Esophagus muscularis mucosa (tissue), 4 donors: Measurements from ENCODE around the gene ERBB4. TPM values are rescaled to one million over a fixed set of nuclear protein-coding genes. Genes with fewer than 3 reads are reported as not detected.

Experiments used
- DNase-seq: peaks from one replicate; pipeline ENCODE4 v3.0.0-alpha.2; 2017; ENCODE audit errors: extremely low spot score
- H3K27ac ChIP-seq, 4 donors: fragments of 200-600 bp; sonication (generic); replicated peaks in 1 of 4; 1 replicate in 3 of 4; 2 replicates in 1 of 4; pipeline ENCODE4 v1.5.1; 2016 to 2019; ENCODE audit warnings: mild to moderate bottlenecking in 1 of 4
- H3K27me3 ChIP-seq, 4 donors: fragments of 200-600 bp; sonication (generic); one replicate each; pipeline versions ENCODE4 v1.5.1 to v1.6.0; 2016 to 2019
- H3K36me3 ChIP-seq, 4 donors: fragments of 200-600 bp; sonication (generic); one replicate each; pipeline ENCODE4 v1.5.1; 2016 to 2019
- H3K4me1 ChIP-seq, 4 donors: fragments of 200-600 bp; sonication (generic); one replicate each; pipeline ENCODE4 v1.5.1; 2016 to 2019
- H3K4me3 ChIP-seq, 4 donors: fragments of 200-600 bp; sonication (generic); 1 replicate in 2 of 4; 2 replicates in 2 of 4; pipeline ENCODE4 v1.5.1; 2016 to 2019; ENCODE audit warnings: mild to moderate bottlenecking in 4 of 4, moderate library complexity in 1 of 4
- H3K9me3 ChIP-seq, 4 donors: fragments of 200-600 bp; sonication (generic); 1 replicate in 3 of 4; 2 replicates in 1 of 4; pipeline ENCODE4 v1.5.1; 2016 to 2019
- EP300 ChIP-seq: sonication (generic); formaldehyde crosslinking; IDR thresholded peaks from one replicate; pipeline ENCODE4 v1.6.1; 2017; ENCODE audit warnings: antibody characterized with exemption
- POLR2A ChIP-seq: fragments of 450-650 bp; IDR thresholded peaks from one replicate; pipeline ENCODE4 v1.6.1; 2017; ENCODE audit warnings: antibody characterized with exemption, moderate library complexity, mild to moderate bottlenecking, low read depth
- POLR2AphosphoS5 ChIP-seq, 2 donors: sonication (generic); formaldehyde crosslinking; IDR thresholded peaks; one replicate each; pipeline ENCODE4 v1.6.1; 2017; ENCODE audit warnings: antibody characterized with exemption in 2 of 2
- WGBS: methylation state at CpG from one replicate; pipeline ENCODE4 v1.1.5; 2018; 5-methylcytosine and 5-hydroxymethylcytosine counted together
- intact Hi-C: fragments of 100-400 bp; cut with DNase I; formaldehyde crosslinking; loops from one replicate; pipeline ENCODE4 v1.15.1; 2023
- total RNA-seq, 4 donors: library from RNA; depleted of rRNA; stranded (reverse); fragments of >200 nt; gene quantifications; one replicate each; pipeline versions ENCODE4 v1.1.0 to v1.2.1, GENCODE V29; 2016
- TF ChIP-seq, protein P1 (sequence below), 3 experiments: fragments of 200-600 bp in 2 of 3; fragments of 450-650 bp in 1 of 3; sonication (generic) in 2 of 3; IDR thresholded peaks; one replicate each; pipeline ENCODE4 v1.5.1; 2017 to 2019; ENCODE audit warnings: antibody characterized with exemption in 3 of 3, mild to moderate bottlenecking in 2 of 3, moderate library complexity in 1 of 3

ERBB4 gene
- total RNA-seq, 4 donors from 2014 or later, result under 0.01 to 0.19 (median 0.17) TPM

GRCh38 chr2:211513446-211513845 is 1025.2 kb downstream of the ERBB4 start:
- WGBS, result 45% methylated on average over 3 of the region's 3 CpGs
- intact Hi-C loops, result no loop called here
- no peaks in the 10 kb centered on the region for H3K4me1 ChIP-seq

GRCh38 chr2:211512806-211513205 is 1025.8 kb downstream of the ERBB4 start:
- no peaks in the 10 kb centered on the region for H3K9me3 ChIP-seq
- H3K27me3 ChIP-seq, result no peaks in the 10 kb centered on the region
- intact Hi-C loops, result no loop called here
- 76% methylated on average over 3 of the region's 3 CpGs for WGBS
- H3K4me1 ChIP-seq, result no peaks in the 10 kb centered on the region
- no peaks in the 10 kb centered on the region for H3K36me3 ChIP-seq
- TF ChIP-seq POLR2A, result no peak
- TF ChIP-seq, protein P1, sequence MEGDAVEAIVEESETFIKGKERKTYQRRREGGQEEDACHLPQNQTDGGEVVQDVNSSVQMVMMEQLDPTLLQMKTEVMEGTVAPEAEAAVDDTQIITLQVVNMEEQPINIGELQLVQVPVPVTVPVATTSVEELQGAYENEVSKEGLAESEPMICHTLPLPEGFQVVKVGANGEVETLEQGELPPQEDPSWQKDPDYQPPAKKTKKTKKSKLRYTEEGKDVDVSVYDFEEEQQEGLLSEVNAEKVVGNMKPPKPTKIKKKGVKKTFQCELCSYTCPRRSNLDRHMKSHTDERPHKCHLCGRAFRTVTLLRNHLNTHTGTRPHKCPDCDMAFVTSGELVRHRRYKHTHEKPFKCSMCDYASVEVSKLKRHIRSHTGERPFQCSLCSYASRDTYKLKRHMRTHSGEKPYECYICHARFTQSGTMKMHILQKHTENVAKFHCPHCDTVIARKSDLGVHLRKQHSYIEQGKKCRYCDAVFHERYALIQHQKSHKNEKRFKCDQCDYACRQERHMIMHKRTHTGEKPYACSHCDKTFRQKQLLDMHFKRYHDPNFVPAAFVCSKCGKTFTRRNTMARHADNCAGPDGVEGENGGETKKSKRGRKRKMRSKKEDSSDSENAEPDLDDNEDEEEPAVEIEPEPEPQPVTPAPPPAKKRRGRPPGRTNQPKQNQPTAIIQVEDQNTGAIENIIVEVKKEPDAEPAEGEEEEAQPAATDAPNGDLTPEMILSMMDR (IDR thresholded peaks at IDR 0.05), result no peak
- TF ChIP-seq EP300, result no peak
- no peak for TF ChIP-seq POLR2AphosphoS5 (IDR thresholded peaks at IDR 0.05)
- DNase-seq, result no peak
- no peak overlapping the region for H3K27ac ChIP-seq
- no peak overlapping the region for H3K4me3 ChIP-seq

More at GRCh38 chr2:211513446-211513845, 1025.2 kb downstream of the ERBB4 start:
- TF ChIP-seq EP300, result no peak
- TF ChIP-seq, protein P1 (IDR thresholded peaks at IDR 0.05), result no peak
- TF ChIP-seq POLR2AphosphoS5 (IDR thresholded peaks at IDR 0.05), result no peak
- TF ChIP-seq POLR2A, result no peak
- H3K27me3 ChIP-seq, result no peaks in the 10 kb centered on the region
- H3K9me3 ChIP-seq, result no peaks in the 10 kb centered on the region
- H3K36me3 ChIP-seq, result no peaks in the 10 kb centered on the region
- no peak overlapping the region for H3K4me3 ChIP-seq
- no peak for DNase-seq
- no peak overlapping the region for H3K27ac ChIP-seq

DNA sequence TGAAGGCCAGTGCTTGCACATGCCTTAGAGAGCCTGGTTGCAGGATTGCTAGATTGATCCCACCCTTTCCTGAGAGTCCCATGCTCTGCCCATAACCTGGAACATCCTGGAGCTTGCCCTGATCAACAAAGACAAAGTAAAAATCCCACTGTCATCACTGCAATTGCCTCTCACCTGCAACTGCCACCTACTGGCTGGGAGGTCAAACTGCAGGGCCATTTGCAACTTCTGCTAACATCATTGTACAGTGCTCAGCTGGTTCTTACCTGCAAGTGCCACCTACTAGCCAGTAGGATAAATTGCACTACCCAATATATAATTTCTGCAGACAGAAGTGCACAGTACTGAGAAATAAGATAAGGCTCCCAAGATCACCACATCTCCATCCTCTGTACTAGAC is 1034.7 kb downstream of the ERBB4 start:
- no peak for TF ChIP-seq EP300
- TF ChIP-seq, protein P1 (IDR thresholded peaks at IDR 0.05), result no peak
- TF ChIP-seq POLR2AphosphoS5 (IDR thresholded peaks at IDR 0.05), result no peak
- TF ChIP-seq POLR2A, result no peak
- H3K4me3 ChIP-seq, result no peak overlapping the region
- H3K9me3 ChIP-seq, result peaks cover 0 to 12% (median 0%) of the 10 kb centered on the region in 4 donors
- H3K27me3 ChIP-seq, result peaks cover 0 to 4% (median 0%) of the 10 kb centered on the region in 4 donors
- H3K36me3 ChIP-seq, result no peaks in the 10 kb centered on the region
- DNase-seq, result no peak
- H3K4me1 ChIP-seq, result no peaks in the 10 kb centered on the region
- intact Hi-C loops, result no loop called here
- H3K27ac ChIP-seq, result no peak overlapping the region

GRCh38 chr2:211503198-211503597 is 1035.4 kb downstream of the ERBB4 start:
- intact Hi-C loops, result no loop called here
- no CpG with 5 or more reads among the region's 4 CpGs for WGBS
- DNase-seq, result no peak
- peaks cover 0 to 4% (median 0%) of the 10 kb centered on the region in 4 donors for H3K27me3 ChIP-seq
- H3K4me1 ChIP-seq, result no peaks in the 10 kb centered on the region
- no peaks in the 10 kb centered on the region for H3K36me3 ChIP-seq
- no peak overlapping the region for H3K4me3 ChIP-seq
- no peak overlapping the region for H3K27ac ChIP-seq
- TF ChIP-seq POLR2A, result no peak
- no peak for TF ChIP-seq POLR2AphosphoS5 (IDR thresholded peaks at IDR 0.05)
- TF ChIP-seq, protein P1 (IDR thresholded peaks at IDR 0.05), result no peak
- no peak for TF ChIP-seq EP300
- peaks cover 0 to 12% (median 0%) of the 10 kb centered on the region in 4 donors for H3K9me3 ChIP-seq
